Measurements from ENCODE around the gene TAGLN2.
"Not testable (repeated sequence)": the region's sequence is repeated elsewhere in the genome, so short reads cannot be mapped to it uniquely, and the experiment has no call there.

The TAGLN2 gene

DNA sequence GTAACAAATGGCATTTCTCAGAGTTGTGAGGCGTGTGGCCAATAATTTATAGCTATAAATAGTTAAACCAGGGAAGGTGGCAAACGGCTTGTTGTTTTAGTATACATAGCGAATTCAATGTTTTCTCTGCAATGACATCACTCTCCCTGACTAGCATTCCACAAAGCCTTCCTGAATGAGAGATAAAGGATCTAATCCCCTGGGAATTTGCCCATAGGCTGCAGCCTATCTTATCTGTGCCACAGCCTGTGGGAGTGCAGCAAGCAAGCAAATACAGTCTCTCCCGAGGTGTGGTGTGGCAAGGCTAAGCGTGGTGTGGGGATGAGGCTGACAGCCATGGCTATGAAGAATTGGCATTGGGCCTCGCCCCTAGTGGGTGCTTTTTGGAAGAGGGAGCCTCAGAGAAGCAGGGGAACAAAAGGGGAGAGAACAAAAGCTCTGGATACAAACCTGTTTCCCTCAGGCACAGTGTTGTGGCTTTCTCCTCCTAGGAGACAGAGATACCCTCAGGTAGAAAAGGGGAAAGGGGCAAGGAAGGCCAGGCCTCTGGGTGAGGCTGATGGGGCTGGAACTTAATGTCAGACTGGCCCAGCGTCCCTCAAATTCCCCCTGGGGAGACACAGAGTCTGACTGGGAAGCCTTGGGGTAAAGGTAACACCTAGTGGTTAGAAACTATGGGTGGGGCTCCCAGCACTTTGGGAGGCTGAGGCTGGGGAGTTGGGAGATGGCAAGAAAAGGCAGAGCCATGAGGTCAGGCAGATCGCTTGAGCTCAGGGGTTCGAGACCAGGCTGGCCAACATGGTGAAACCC, 8.9 kb downstream of the TAGLN2 start:
- H3K36me3 ChIP-seq (ENCODE audit: insufficient read depth, low read length) = no peaks in the 10 kb centered on the region
- peaks cover 38% of the 10 kb centered on the region for H3K4me1 ChIP-seq (ENCODE audit: insufficient read depth, low read length)

DNA sequence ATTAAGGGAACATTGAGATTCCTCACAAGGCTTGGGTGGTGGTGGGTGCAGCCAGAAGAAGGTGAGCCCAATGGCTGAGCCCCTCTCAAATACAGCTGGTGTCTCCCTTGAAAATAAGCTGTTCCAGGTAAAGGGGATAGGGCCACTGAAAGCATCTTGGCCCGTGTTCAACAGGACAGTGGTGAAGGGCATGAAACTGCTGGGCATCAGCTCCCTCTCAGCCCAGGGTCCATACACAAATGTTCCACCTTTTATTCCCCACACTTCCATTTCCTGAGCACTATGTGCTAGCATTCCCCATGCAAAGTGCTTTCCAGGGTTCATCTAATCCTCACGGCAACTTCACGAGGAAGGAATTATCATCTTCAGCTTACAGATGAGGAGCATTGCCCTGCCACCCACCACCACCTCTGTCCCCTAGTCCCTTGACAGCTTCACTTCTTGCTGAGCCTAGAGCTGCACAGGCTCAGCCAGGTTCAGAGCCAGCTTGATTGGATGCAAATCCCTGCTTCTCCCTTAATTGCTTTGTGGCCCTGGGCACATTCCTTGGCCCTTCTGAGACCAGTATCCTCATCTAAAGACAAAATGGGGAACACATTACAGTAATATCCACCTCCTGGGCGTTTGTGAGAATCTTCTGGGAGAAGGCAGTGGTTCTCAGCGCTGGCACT, 9.6 kb downstream of the TAGLN2 start:
- peaks cover 46% of the 10 kb centered on the region for H3K4me1 ChIP-seq (ENCODE audit: insufficient read depth, low read length)
- no peaks in the 10 kb centered on the region for H3K36me3 ChIP-seq (ENCODE audit: insufficient read depth, low read length)
- no peak overlapping the region for H3K9ac ChIP-seq (ENCODE audit: low read depth, low read length)
- H3K9me3 ChIP-seq (ENCODE audit: control insufficient read depth, insufficient read depth, low read length) = no peaks in the 10 kb centered on the region

More for the DNA sequence above, 8.9 kb downstream of the TAGLN2 start:
- no peaks in the 10 kb centered on the region for H3K9me3 ChIP-seq (ENCODE audit: control insufficient read depth, insufficient read depth, low read length)
- H3K9ac ChIP-seq (ENCODE audit: low read depth, low read length) = no peak overlapping the region

DNA sequence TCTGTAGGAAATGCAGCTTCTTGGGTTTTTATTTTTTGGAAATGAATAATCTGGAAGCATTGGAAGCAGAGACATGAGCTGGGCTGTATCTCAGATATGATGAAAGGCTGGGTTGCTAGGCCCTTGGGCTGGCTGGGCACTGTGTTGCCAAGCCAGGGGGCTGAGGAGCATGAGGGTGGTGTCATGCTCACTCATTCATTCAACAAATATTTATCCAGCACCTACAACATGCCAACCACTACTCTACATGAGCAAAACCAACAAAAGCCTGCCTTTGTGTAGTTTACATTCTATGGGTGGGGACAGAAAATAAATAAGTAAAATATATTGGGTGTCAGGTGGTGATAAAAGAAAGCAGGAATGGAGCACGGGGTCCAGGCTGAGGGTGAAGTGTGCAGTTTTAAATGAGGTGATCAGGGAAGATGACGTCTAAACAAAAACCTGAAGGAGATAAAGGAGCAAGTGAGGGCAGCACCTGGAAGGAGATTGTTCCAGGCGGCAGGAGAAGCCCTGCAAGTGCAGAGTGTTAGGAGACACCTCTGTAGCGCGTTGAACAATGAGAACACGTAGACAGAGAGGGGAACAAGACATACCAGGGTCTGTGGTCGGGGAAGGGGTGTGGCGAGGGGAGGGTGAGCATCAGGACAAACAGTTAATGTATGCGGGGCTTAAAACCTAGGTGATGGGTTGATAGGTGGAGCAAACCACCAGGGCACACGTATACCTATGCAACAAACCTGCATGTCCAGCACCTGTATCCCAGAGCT, 10.9 kb downstream of the TAGLN2 start:
- no peak overlapping the region for H3K9ac ChIP-seq (ENCODE audit: low read depth, low read length)
- no peaks in the 10 kb centered on the region for H3K36me3 ChIP-seq (ENCODE audit: insufficient read depth, low read length)
- H3K4me1 ChIP-seq (ENCODE audit: insufficient read depth, low read length) = peaks cover 55% of the 10 kb centered on the region
- H3K9me3 ChIP-seq (ENCODE audit: control insufficient read depth, insufficient read depth, low read length) = no peaks in the 10 kb centered on the region

DNA sequence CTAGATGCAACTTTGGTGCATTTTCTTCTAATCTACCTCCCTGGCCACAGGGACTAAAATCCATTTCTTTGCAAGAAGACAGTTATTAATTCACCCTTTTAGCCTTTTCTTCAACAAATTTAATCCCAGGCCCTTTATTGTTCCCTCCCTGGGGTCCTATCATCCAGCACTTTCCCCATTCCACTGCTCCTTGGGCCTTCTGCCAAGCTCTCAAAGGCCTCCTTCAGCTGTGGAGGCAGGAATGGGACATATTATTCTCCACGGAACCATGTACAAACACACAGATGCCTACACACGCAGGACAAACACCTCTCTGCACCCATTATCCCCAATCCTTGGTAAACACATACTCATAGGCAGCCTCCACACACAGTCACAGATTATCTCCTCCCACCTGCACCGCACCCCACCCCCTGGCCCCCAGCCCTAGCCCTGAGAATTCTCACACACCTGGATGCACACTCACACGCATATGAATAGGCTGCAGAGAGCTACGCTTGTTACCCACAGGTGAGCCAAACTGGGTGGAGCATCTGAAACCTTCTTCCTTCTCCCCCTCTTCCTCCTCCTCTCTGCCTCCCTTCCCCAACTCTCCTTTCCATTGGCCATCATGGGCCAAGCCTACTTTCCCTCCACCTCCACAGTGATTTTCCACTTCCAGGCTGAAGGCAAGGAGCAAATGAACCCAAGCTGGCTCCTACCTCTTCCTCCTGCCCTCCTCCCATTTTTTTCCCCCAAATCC, 11.7 kb downstream of the TAGLN2 start:
- H3K9ac ChIP-seq (ENCODE audit: low read depth, low read length) = no peak overlapping the region
- no peaks in the 10 kb centered on the region for H3K36me3 ChIP-seq (ENCODE audit: insufficient read depth, low read length)
- no peaks in the 10 kb centered on the region for H3K9me3 ChIP-seq (ENCODE audit: control insufficient read depth, insufficient read depth, low read length)
- peaks cover 60% of the 10 kb centered on the region for H3K4me1 ChIP-seq (ENCODE audit: insufficient read depth, low read length)

DNA sequence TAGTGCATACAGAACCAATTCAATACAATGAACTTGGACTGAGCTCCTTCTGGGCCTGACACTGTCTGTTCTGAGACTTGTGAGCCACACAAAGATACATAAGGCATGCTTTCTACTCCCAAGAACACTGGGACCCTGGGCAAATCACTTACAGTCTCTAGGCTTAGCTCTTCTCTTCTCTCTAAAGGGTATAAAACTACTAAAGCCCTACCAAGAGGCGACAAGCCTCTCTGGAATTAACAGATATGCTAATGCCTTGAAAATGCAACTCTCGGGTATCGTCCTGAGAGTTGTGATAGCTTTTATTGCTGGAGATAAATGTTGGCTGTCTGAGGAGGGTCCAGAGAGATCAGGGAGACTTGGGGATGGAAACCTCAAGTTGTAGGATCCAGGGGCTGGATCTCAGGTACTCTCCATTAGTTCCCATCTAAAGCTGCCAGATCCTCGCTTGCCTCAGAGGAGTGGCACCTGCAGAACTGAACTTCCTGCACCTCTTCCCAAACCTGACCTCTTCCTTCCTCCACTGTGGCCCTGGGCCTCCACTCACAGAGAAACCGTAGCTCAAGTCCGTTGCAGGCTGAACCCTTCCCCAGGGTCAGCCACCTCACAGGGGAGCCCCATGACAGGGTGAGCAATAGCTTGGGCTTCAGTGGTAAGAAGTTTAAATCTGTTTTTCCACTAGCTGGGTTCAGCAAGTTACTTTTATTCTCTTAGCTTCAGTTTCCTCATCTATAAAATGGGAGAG, 13.8 kb downstream of the TAGLN2 start:
- H3K9ac ChIP-seq (ENCODE audit: low read depth, low read length) = no peak overlapping the region
- no peaks in the 10 kb centered on the region for H3K36me3 ChIP-seq (ENCODE audit: insufficient read depth, low read length)
- H3K4me1 ChIP-seq (ENCODE audit: insufficient read depth, low read length) = peaks cover 54% of the 10 kb centered on the region
- no peaks in the 10 kb centered on the region for H3K9me3 ChIP-seq (ENCODE audit: control insufficient read depth, insufficient read depth, low read length)

DNA sequence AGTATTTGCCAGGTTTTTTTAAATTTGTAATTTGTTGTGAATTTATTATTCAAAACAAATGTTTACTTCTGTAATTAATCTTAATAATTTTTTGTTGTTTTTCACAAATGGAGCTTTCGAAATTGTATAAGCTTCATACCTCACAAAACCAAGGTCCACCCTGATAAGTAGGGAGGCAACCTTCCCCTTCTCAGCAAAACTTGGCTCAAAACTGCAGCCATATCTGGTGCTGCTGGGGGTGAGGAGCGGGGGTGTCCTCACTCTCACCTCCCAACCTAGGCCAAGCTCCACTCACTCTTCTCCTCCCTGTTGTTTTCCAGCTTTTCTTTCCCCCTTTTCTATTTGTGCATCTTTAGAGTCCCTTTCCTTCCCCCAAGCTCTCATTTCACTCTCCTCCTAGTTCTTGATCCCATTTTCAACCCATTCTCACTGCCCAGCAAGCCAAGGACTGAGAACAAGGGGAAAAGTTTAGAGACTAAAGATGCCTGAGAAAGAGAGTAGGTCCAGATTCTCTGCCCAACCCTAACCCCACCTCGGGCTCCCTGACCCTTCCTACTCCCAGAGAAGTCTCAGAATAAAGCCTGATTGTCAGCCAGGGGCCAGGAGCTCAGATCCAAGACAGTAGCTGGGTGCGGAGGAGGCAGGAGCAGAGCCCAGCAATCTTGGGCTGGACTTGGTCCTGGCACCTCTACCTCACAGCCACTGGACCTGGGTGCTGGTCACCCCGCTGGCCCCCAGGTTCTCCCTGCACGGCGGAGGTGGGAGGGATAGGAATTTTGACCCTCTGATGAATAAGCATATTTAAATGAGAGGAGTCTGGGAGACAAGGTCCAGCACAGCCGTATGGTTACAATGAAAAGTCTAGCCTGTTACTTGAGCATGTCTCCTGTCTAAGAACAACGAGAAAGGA, 17.0 kb downstream of the TAGLN2 start:
- Histone ChIP-seq H3K36me3 (ENCODE audit: insufficient read depth, low read length) (no peaks in the 10 kb centered on the region), H3K4me1 (ENCODE audit: insufficient read depth, low read length) (peaks cover 28% of the 10 kb centered on the region), H3K9me3 (ENCODE audit: control insufficient read depth, insufficient read depth, low read length) (no peaks in the 10 kb centered on the region), H3K9ac (ENCODE audit: low read depth, low read length) (no peak overlapping the region)

DNA sequence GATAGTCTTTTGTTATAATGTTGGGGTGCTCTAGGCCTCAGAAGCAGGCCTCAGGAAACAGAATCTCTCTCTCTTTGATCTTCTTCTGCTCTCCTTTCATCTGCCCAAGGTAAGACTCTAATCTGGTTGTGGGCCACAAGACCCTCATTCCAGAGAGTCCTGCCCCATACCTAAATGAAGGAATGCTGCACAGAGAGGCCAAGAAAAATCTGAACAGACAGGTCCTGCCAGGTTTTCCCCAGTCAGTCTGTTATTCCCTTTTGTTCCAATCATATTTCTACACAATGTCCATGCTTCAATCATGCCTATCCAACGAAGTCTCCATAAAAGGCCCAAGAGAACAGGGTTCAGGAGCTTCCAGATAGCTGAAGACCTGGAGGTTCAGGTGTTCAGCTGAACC, 18.3 kb downstream of the TAGLN2 start:
- no peaks in the 10 kb centered on the region for H3K9me3 ChIP-seq (ENCODE audit: control insufficient read depth, insufficient read depth, low read length)
- H3K9ac ChIP-seq (ENCODE audit: low read depth, low read length) = no peak overlapping the region
- peaks cover 27% of the 10 kb centered on the region for H3K4me1 ChIP-seq (ENCODE audit: insufficient read depth, low read length)
- H3K36me3 ChIP-seq (ENCODE audit: insufficient read depth, low read length) = no peaks in the 10 kb centered on the region

DNA sequence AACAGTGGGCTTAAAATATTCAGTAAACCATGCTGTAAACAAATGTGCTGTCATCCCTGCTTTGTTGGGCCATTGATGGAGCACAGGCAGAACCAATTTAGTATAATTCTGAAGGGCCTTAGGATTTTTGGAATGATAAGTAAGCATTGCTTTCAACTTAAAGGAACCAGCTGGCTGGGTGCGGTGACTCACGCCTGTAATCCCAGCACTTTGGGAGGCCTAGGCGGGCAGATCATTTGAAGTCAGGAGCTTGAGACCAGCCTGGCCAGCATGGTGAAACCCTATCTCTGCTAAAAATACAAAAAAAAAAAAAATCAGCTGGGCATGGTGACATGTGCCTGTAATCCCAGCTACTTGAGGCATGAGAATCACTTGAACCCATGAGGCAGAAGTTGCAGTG, 21.3 kb downstream of the TAGLN2 start:
- H3K9ac ChIP-seq (ENCODE audit: low read depth, low read length); H3K36me3 ChIP-seq (ENCODE audit: insufficient read depth, low read length); H3K9me3 ChIP-seq (ENCODE audit: control insufficient read depth, insufficient read depth, low read length): not testable (repeated sequence)
- H3K4me1 ChIP-seq (ENCODE audit: insufficient read depth, low read length) = peaks cover 18% of the 10 kb centered on the region

DNA sequence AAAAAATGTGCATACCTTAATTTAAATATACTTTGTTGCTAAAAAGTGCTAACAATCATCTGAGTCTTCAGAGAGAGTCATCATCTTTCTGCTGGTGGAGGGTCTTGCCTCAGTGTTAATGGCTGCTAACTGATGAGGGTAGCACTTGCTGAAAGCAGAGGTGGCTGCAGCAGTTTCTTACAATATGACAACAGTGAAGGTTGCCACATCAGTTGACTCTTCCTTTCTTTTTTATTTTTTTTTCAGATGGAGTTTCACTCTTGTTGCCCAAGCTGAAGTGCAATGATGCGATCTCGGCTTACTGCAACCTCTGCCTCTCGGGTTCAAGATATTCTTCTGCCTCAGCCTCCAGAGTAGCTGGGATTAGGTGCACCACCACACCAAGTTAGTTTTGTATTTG, 22.8 kb downstream of the TAGLN2 start:
- peaks cover 12% of the 10 kb centered on the region for H3K4me1 ChIP-seq (ENCODE audit: insufficient read depth, low read length)
- H3K9me3 ChIP-seq (ENCODE audit: control insufficient read depth, insufficient read depth, low read length) = no peaks in the 10 kb centered on the region
- H3K9ac ChIP-seq (ENCODE audit: low read depth, low read length) = no peak overlapping the region
- no peaks in the 10 kb centered on the region for H3K36me3 ChIP-seq (ENCODE audit: insufficient read depth, low read length)

DNA sequence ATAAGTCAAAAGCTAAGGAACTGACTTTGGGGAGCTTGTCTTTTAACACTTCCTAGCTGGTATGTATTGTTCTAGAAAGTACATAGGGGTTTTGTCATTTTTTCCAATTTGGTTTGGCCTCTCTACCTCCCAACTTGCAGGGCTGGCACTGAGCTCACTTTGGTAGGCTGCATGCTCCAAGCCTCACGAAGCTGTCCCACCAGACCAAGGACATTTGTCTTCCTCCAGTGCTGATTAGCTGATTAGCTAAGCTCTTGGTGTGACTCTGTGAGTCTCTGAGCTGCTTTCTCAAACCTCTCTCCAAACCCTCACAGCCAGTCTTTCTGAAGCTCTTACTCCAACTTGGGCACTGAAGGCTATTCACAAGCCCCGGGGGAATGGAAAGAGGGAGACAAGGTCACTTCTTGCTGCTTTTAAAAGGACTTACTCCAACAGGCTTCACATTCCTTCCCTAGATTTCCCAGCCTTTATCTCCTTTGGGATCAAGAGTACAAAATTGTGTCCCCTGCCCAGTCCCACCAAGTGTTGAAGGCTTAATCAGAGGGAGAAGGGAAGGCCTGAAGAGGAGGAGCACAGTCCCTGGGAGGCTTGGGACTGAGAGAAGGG, 24.4 kb downstream of the TAGLN2 start:
- H3K4me1 ChIP-seq (ENCODE audit: insufficient read depth, low read length) = peaks cover 12% of the 10 kb centered on the region
- no peaks in the 10 kb centered on the region for H3K36me3 ChIP-seq (ENCODE audit: insufficient read depth, low read length)
- H3K9me3 ChIP-seq (ENCODE audit: control insufficient read depth, insufficient read depth, low read length) = no peaks in the 10 kb centered on the region
- no peak overlapping the region for H3K9ac ChIP-seq (ENCODE audit: low read depth, low read length)

DNA sequence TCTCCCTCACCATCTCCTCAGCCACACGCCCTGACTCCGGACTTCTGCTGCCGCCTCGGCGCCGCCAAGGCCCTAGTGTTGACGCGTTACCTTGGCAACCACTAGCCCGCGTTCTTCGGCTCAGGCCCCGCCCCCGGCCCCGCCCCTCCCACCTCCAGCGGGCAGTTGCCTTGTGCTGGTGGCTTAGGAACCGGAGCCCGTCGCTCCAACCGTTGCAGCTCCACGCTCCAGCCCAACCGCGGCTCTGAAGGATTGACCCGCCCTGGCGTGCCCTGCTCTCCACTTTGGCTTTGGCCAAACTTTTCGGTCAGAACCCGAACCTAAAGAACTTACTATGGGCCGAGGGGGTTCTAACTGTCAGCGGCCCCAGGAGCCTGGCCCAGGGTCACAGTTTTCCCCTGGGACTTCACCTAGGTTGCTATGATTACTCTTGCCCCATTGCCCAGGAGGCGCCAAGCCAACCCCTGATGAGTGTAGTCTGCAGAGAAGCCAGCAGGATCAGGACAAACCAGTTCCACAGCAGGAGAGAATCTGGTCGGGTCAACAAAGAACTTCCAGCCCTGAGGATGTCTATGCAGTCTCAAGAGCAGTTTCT, 25.1 kb downstream of the TAGLN2 start, which contains the start of gene CFAP45:
TSS of gene CFAP45 (minus strand) at position 80 of the 595 bp plus-strand sequence. CDS start at position 13, 67 bp downstream.
- peak within 1 kb of the TSS; percentile 38; the same call in 1 of the 2 replicates for H3K9ac ChIP-seq (ENCODE audit: low read depth, low read length)
- peaks cover 12% of the 10 kb centered on the region for H3K4me1 ChIP-seq (ENCODE audit: insufficient read depth, low read length)
- H3K36me3 ChIP-seq (ENCODE audit: insufficient read depth, low read length) = no peaks in the 10 kb centered on the region
- no peaks in the 10 kb centered on the region for H3K9me3 ChIP-seq (ENCODE audit: control insufficient read depth, insufficient read depth, low read length)

DNA sequence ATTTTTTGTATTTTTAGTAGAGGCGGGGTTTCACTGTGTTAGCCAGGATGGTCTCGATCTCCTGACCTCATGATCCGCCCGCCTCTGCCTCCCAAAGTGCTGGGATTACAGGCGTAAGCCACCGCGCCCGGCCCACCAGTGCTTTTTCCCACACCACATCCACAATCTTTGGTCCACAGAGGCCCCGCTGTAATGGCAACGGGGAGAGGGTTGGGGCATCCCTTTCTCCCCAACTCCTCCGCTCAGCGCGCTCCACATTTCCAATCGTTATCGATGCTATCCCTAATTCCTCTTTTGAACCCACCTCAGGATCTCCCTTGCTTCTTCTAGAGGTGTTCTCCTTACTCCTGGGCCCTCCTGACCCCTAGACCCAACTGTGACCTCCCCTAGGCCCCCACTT, 25.7 kb downstream of the TAGLN2 start:
- H3K9me3 ChIP-seq (ENCODE audit: control insufficient read depth, insufficient read depth, low read length); H3K36me3 ChIP-seq (ENCODE audit: insufficient read depth, low read length); H3K9ac ChIP-seq (ENCODE audit: low read depth, low read length): not testable (repeated sequence)
- H3K4me1 ChIP-seq (ENCODE audit: insufficient read depth, low read length) = peaks cover 12% of the 10 kb centered on the region
